Osteocyte (in vitro differentiated cells): ENCODE results near the gene STK11IP. TPM values are rescaled to one million over a fixed set of nuclear protein-coding genes. Genes with fewer than 3 reads are reported as not detected.

Source experiments
- DNase-seq: peaks from one replicate; pipeline ENCODE4 v3.0.0; 2021; ENCODE audit warnings: mixed read lengths; ENCODE audit not compliant: unreplicated experiment; ENCODE audit errors: extremely low spot score
- H3K27ac Mint-ChIP-seq: one replicate; pipeline ENCODE4 v1.8.0; 2021; ENCODE audit warnings: mild to moderate bottlenecking, mixed read lengths; ENCODE audit not compliant: unreplicated experiment
- H3K27me3 Mint-ChIP-seq: one replicate; pipeline ENCODE4 v1.8.0; 2021; ENCODE audit warnings: mixed read lengths; ENCODE audit not compliant: unreplicated experiment
- H3K36me3 Mint-ChIP-seq: one replicate; pipeline ENCODE4 v1.8.0; 2021; ENCODE audit warnings: mixed read lengths; ENCODE audit not compliant: unreplicated experiment
- H3K4me1 Mint-ChIP-seq: one replicate; pipeline ENCODE4 v1.8.0; 2021; ENCODE audit warnings: mixed read lengths; ENCODE audit not compliant: unreplicated experiment
- H3K4me3 Mint-ChIP-seq: one replicate; pipeline ENCODE4 v1.8.0; 2021; ENCODE audit warnings: mild to moderate bottlenecking, moderate library complexity, mixed read lengths; ENCODE audit not compliant: unreplicated experiment
- H3K9me3 Mint-ChIP-seq: one replicate; pipeline ENCODE4 v1.8.0; 2021; ENCODE audit warnings: mixed read lengths; ENCODE audit not compliant: unreplicated experiment
- total RNA-seq: library from RNA; stranded (reverse); gene quantifications from 2 replicates; pipeline ENCODE4 v1.2.1, GENCODE V29; 2021
- TF ChIP-seq, protein P1 (sequence below): fragments of 200-600 bp; sonication (generic); IDR thresholded peaks from 2 replicates; pipeline ENCODE4 v1.5.0; 2021; ENCODE audit warnings: antibody characterized with exemption, mild to moderate bottlenecking, moderate library complexity

Gene STK11IP
- total RNA-seq, 1 donor from 2014 or later = 42.7 TPM

DNA sequence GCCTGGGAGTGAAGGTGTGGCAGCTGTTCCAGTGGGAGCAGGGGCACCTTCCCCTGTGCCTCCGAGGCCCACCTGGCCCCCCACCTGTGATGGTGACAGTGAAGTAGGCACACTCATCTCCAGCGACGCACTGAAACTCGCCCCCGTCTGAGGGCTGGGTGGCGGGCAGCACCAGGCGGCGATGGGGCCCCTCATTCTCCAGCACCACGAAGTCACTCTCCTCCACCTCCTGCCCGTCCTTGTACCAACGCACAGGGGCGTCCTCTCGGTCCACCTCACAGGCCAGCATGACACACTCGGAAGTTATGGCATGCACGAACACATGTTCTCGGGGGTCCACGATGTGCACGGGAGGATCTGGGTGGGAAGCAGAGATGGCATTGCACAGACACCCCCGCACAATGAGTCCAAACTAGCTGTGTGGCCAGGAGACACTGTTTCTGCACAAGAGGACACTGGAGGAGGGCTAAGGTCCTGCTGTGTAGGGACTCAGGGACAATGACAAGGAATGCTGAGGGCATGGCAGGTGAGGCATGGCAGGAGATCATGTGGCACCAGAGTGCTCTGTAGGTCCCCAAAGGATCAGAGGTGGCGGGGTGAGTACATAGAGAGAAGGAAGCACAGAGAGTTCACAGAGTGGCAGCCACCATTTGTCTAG, 34.3 kb upstream of the STK11IP start:
- no peaks in the 10 kb centered on the region for H3K9me3 Mint-ChIP-seq
- H3K4me1 Mint-ChIP-seq = peaks cover 2% of the 10 kb centered on the region
- TF ChIP-seq, protein P1, sequence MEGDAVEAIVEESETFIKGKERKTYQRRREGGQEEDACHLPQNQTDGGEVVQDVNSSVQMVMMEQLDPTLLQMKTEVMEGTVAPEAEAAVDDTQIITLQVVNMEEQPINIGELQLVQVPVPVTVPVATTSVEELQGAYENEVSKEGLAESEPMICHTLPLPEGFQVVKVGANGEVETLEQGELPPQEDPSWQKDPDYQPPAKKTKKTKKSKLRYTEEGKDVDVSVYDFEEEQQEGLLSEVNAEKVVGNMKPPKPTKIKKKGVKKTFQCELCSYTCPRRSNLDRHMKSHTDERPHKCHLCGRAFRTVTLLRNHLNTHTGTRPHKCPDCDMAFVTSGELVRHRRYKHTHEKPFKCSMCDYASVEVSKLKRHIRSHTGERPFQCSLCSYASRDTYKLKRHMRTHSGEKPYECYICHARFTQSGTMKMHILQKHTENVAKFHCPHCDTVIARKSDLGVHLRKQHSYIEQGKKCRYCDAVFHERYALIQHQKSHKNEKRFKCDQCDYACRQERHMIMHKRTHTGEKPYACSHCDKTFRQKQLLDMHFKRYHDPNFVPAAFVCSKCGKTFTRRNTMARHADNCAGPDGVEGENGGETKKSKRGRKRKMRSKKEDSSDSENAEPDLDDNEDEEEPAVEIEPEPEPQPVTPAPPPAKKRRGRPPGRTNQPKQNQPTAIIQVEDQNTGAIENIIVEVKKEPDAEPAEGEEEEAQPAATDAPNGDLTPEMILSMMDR = no peak
- no peak for DNase-seq
- peaks cover 34% of the 10 kb centered on the region for H3K36me3 Mint-ChIP-seq
- no peak overlapping the region for H3K27ac Mint-ChIP-seq
- H3K27me3 Mint-ChIP-seq = no peaks in the 10 kb centered on the region
- H3K4me3 Mint-ChIP-seq = no peak overlapping the region

DNA sequence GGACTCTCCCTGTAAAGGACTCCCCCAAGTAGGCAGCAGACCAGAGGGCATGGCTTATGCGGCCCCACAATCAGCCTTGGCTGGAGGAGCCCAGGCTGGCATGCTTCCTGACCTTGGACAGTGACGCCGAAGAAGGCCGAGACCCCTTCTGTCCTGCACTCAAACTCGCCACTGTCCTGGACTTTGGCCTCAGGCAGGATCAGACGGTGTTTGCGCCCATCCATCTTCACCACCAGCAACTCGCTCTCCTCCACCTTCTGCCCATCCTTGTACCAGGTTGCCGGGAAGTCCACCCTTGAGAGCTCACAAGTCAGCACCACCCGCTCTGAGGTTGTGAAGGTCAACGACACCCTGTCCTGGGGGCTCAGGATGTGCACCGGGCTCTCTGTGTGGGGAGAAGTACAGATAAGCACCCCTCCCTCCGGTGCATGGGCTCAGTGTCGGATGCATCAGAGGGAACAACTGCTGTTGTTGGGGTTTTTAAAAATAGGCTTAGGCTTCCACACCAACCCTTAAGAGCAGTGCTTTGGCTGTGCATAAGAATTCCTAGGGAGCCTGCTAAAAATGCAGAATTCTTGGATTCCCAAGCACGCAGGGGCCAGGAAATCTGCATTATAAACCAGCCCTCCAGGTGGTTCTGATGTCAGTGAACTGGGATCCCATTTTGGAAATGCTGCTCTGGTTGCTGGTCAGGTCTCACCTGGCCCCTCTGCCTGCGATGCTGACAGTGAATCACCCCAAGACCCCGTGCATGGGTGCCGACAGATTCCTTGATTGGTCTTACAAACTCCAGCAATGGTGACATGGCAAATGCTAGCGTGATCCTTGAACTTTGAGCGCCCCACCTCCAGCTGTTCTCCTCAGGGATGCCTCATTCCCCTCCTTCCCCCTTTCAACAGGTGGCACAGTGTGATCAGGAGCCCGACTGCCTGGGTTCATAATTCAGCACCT, 32.3 kb upstream of the STK11IP start:
- Mint-ChIP-seq H3K36me3 (peaks cover 36% of the 10 kb centered on the region), H3K4me3 (no peak overlapping the region), H3K27ac (no peak overlapping the region), H3K4me1 (peaks cover 18% of the 10 kb centered on the region), H3K9me3 (no peaks in the 10 kb centered on the region), H3K27me3 (no peaks in the 10 kb centered on the region)
- DNase-seq = no peak
- TF ChIP-seq, protein P1 = no peak

DNA sequence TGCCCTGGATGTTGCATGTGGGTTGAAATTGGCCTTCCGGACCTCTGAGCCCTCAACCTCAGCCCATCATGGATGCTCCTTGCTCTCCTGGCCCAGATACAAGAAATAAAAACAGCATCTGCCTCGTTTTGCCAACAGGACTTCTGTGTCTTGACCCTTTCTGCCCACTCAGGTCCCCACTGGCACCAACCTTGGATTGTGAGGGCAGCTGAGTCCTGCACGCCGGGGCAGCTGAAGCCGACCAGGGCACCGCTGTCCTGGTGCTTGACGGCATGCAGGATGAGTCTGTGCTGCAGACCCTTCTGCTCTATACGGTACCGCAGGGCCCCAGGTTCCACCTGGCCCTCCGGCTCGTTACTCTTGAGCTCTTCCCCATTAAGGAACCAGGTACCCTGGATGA, 31.0 kb upstream of the STK11IP start:
- H3K27me3 Mint-ChIP-seq = no peaks in the 10 kb centered on the region
- no peak overlapping the region for H3K27ac Mint-ChIP-seq
- no peak for DNase-seq
- no peaks in the 10 kb centered on the region for H3K9me3 Mint-ChIP-seq
- peaks cover 36% of the 10 kb centered on the region for H3K36me3 Mint-ChIP-seq
- TF ChIP-seq, protein P1 = no peak
- H3K4me1 Mint-ChIP-seq = peaks cover 18% of the 10 kb centered on the region
- H3K4me3 Mint-ChIP-seq = no peak overlapping the region

DNA sequence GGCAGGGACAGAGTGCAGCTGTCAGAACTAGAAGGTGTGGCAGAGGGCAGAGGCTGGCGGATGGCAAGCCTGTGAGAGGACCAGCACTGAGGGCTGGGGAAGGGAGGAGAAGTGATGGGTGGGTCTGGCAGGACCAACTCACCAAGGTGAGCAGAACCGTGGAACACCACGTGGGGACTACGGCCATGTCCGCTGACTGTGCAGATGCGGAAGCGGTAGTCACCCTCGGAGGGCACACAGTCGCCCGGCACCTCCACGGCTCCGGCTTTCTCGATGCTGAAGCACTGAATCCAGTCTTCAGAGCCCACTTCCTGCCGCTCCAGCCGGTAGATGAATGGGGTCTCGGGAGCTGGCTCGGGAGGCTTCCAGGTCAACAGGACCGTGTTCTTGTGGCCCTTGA, 30.5 kb upstream of the STK11IP start:
- Mint-ChIP-seq H3K4me1 (peaks cover 22% of the 10 kb centered on the region), H3K9me3 (no peaks in the 10 kb centered on the region), H3K4me3 (no peak overlapping the region), H3K36me3 (peaks cover 36% of the 10 kb centered on the region), H3K27ac (no peak overlapping the region), H3K27me3 (no peaks in the 10 kb centered on the region)
- TF ChIP-seq, protein P1 = no peak
- no peak for DNase-seq

DNA sequence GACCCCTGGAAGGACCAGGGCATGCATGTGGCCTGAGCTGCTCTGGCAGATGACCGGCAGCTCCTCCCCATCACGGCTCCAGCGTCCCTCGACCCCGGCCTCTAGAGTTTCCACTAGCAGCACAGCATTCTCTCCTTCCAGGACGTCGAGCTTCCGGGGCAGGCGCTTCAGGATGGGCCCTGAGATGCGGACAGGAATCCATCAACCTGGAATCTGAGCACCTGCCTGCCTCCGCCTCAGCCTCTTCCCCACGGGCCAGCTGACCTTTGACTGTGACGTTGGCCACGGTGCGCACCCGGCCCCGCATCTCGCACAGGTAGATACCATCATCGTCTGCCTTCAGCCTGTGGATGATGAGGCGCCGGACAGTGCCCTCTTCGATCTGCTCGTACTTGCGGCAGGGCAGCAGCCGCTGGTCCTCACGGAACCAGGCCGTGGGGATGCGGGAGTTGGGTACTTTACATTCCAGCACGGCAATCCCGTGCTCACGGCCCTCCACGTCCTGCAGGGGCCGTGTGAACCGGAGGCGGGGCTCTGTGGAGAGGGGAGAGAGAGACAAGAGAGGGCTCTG, 29.8 kb upstream of the STK11IP start:
- TF ChIP-seq, protein P1 = no peak
- Mint-ChIP-seq H3K9me3 (no peaks in the 10 kb centered on the region), H3K36me3 (peaks cover 32% of the 10 kb centered on the region), H3K27me3 (no peaks in the 10 kb centered on the region), H3K4me3 (no peak overlapping the region), H3K27ac (peak overlapping the region; percentile 65), H3K4me1 (peaks cover 22% of the 10 kb centered on the region)
- peak; percentile 81 for DNase-seq
